ENCODE data around the gene RFWD3. TPM values are rescaled to one million over a fixed set of nuclear protein-coding genes. Genes with fewer than 3 reads are reported as not detected.

Gene RFWD3
- total and polyA plus RNA-seq, 2 of the 4 experiments (the other 2 are of a cell fraction): 16.7 to 27.6 TPM

- in situ Hi-C loops (cut with MboI; ENCODE audit: low sequenced_read_pairs) (no loop called here), intact Hi-C loops (cut with micrococcal nuclease) (no loop called here), dilution Hi-C loops (cut with HindIII; ENCODE audit: low sequenced_read_pairs, unreplicated experiment) (no loop called here)
- WGBS, 2 experiments (ENCODE audit: extremely low coverage in 2 of 2, insufficient read length in 1 of 2): no CpG with 5 or more reads among the region's 7 CpGs
- peaks cover 7 to 15% of the 10 kb centered on the region in 2 experiments; a peak in 3 of 4 replicates for H3K79me1 ChIP-seq (ENCODE audit: low read depth in 1 of 2, low read length in 2 of 2)
- no peaks in the 10 kb centered on the region for H3K4me1 ChIP-seq (ENCODE audit: control insufficient read depth, insufficient read depth, low read length)
- H3K9me1 ChIP-seq (ENCODE audit: insufficient read depth, low read length): no peaks in the 10 kb centered on the region
- H4K8ac ChIP-seq (ENCODE audit: low read depth in 2 of 2, low read length in 2 of 2): no peak overlapping the region
- H2AFZ ChIP-seq (replicated peaks; ENCODE audit: low read length, poor library complexity): no peak overlapping the region
- POLR2A ChIA-PET (ENCODE audit: unreplicated experiment): no interaction called here
- no peak overlapping the region for H3K4me3 ChIP-seq (ENCODE audit: insufficient read depth, low read depth, low read length)
- BruUV-seq (replicated peaks): no TSS peak
- no peak overlapping the region for H2BK20ac ChIP-seq (ENCODE audit: low read depth, low read length)
- H4K5ac ChIP-seq (ENCODE audit: low read depth, low read length): no peak overlapping the region
- no peak overlapping the region for H3K14ac ChIP-seq (replicated peaks; ENCODE audit: low read depth, low read length)
- H2BK5ac ChIP-seq (ENCODE audit: low read depth, low read length, poor library complexity, severe bottlenecking): no peak overlapping the region
- H4K20me1 ChIP-seq (ENCODE audit: insufficient read depth, low read length): no peaks in the 10 kb centered on the region
- ATAC-seq (ENCODE audit: low read depth) (no peak; the same call in 1 of the 2 replicates), DNase-seq (no peak)
- no peak overlapping the region for H2AK9ac ChIP-seq (replicated peaks; ENCODE audit: low read depth, low read length, poor library complexity)
- H3K56ac ChIP-seq (ENCODE audit: extremely low read depth, insufficient read depth, low read length): no peak overlapping the region
- no peak overlapping the region for H2BK120ac ChIP-seq (ENCODE audit: low read depth, low read length)
- H3K18ac ChIP-seq (ENCODE audit: low read depth, low read length): no peak overlapping the region
- no peak overlapping the region for H2BK15ac ChIP-seq (ENCODE audit: low read depth, low read length)
- no peak for TF ChIP-seq RAD21 (IDR thresholded peaks at IDR 0.05; ENCODE audit: low read length)
- no peak for TF ChIP-seq CTCF (conservative IDR thresholded peaks at IDR 0.05; ENCODE audit: low read depth, low read length)
- TF ChIP-seq MAFK (IDR thresholded peaks at IDR 0.05; ENCODE audit: low read depth, low read length): no peak
- H3K9me3 ChIP-seq (ENCODE audit: control insufficient read depth, insufficient read depth, low read length): no peaks in the 10 kb centered on the region
- no peak overlapping the region for H3K4ac ChIP-seq (ENCODE audit: low read depth, low read length)
- CTCF ChIA-PET: no interaction called here
- H2AK5ac ChIP-seq (ENCODE audit: low read depth, low read length): no peak overlapping the region
- H3K4me2 ChIP-seq (ENCODE audit: low read depth, low read length): no peak overlapping the region
- peaks cover 36% of the 10 kb centered on the region for H3K36me3 ChIP-seq (ENCODE audit: control insufficient read depth, insufficient read depth, low read length)
- H4K91ac ChIP-seq (ENCODE audit: insufficient read depth, low read depth, low read length): no peak overlapping the region
- no peaks in the 10 kb centered on the region for H3K27me3 ChIP-seq (ENCODE audit: control insufficient read depth, insufficient read depth, low read length)
- no peak overlapping the region for H3K9ac ChIP-seq (ENCODE audit: low read depth, low read length)
- H3K23ac ChIP-seq (ENCODE audit: low read depth, low read length): no peak overlapping the region
- H3K27ac ChIP-seq (ENCODE audit: insufficient read depth, low read length): no peak overlapping the region
Measured at GRCh38 chr16:74633686-74634085, 33.0 kb downstream of the RFWD3 start.

All from IMR-90 (cell line).